T-cell (primary cell): ENCODE data around the gene RFXAP. TPM values are rescaled to one million over a fixed set of nuclear protein-coding genes. Genes with fewer than 3 reads are reported as not detected.

Source experiments
- ATAC-seq, 4 experiments: fragments of 200-7000 bp in 3 of 4; fragments of 150-1000 bp in 1 of 4; cut with Tn5 transposase; replicated peaks in 1 of 4; 1 replicate in 3 of 4; 2 replicates in 1 of 4; pipeline ENCODE4 v1.10.0; 2021; ENCODE audit warnings: moderate library complexity in 3 of 4, mild to moderate bottlenecking in 2 of 4, moderate number of reproducible peaks in 1 of 4
- CTCF ChIA-PET, 2 donors: fragments of 300-600 bp; sonication (Branson Sonifier 250); formaldehyde crosslinking; loops; one replicate each; lab custom pipeline; 2022; ENCODE audit warnings: antibody characterized with exemption in 2 of 2; lab: Charles Lee
- POLR2A ChIA-PET, 2 donors: fragments of 300-600 bp; sonication (Branson Sonifier 250); formaldehyde crosslinking; loops; one replicate each; lab custom pipeline; 2022; ENCODE audit warnings: antibody characterized with exemption in 2 of 2; lab: Charles Lee
- DNase-seq, 35 experiments: peaks; one replicate each; pipeline versions ENCODE4 v3.0.0 to v3.0.0-alpha.2; 2013 to 2023
- H3K27ac ChIP-seq: one replicate; pipeline ENCODE4 v1.5.1; 2013; ENCODE audit warnings: low read length
- H3K27me3 ChIP-seq, 2 experiments: replicated peaks in 1 of 2; 1 replicate in 1 of 2; 2 replicates in 1 of 2; pipeline versions ENCODE4 v1.6.1 to v1.7.0; 2013; ENCODE audit warnings: low read length in 1 of 2, mixed read lengths in 1 of 2; ENCODE audit not compliant: control insufficient read depth in 2 of 2, insufficient read depth in 2 of 2; ENCODE audit errors: extremely low read depth in 1 of 2
- H3K36me3 ChIP-seq, 2 donors: 1 replicate in 1 of 2; 2 replicates in 1 of 2; pipeline versions ENCODE4 v1.6.1 to v1.7.0; 2013; ENCODE audit warnings: low read length in 1 of 2; ENCODE audit not compliant: control insufficient read depth in 2 of 2, insufficient read depth in 1 of 2; ENCODE audit errors: extremely low read depth in 1 of 2
- H3K4me1 ChIP-seq, 2 experiments: 1 replicate in 1 of 2; 2 replicates in 1 of 2; pipeline versions ENCODE4 v1.6.1 to v1.7.0; 2013; ENCODE audit warnings: low read length in 2 of 2, mixed read lengths in 1 of 2; ENCODE audit not compliant: insufficient read depth in 2 of 2, control insufficient read depth in 1 of 2; ENCODE audit errors: extremely low read depth in 1 of 2
- H3K4me3 ChIP-seq, 2 donors: 1 replicate in 1 of 2; 2 replicates in 1 of 2; pipeline versions ENCODE4 v1.5.1 to v1.7.0; 2013; ENCODE audit warnings: mild to moderate bottlenecking in 2 of 2, low read length in 1 of 2, moderate library complexity in 1 of 2; ENCODE audit not compliant: control insufficient read depth in 1 of 2; ENCODE audit errors: extremely low read depth in 1 of 2
- H3K9me3 ChIP-seq: 2 replicates; pipeline ENCODE4 v1.7.0; 2013
- H3K27ac Mint-ChIP-seq, 2 donors: one replicate each; pipeline ENCODE4 v1.8.0; 2020 to 2021; ENCODE audit warnings: mild to moderate bottlenecking in 2 of 2, mixed read lengths in 2 of 2
- H3K27me3 Mint-ChIP-seq, 2 donors: one replicate each; pipeline ENCODE4 v1.8.0; 2021 to 2022; ENCODE audit warnings: mixed read lengths in 2 of 2
- H3K36me3 Mint-ChIP-seq: one replicate; pipeline ENCODE4 v1.8.0; 2021; ENCODE audit warnings: mixed read lengths
- H3K4me1 Mint-ChIP-seq, 3 donors: one replicate each; pipeline ENCODE4 v1.8.0; 2020 to 2022; ENCODE audit warnings: mixed read lengths in 3 of 3, mild to moderate bottlenecking in 1 of 3
- H3K4me3 Mint-ChIP-seq, 3 donors: one replicate each; pipeline ENCODE4 v1.8.0; 2020 to 2022; ENCODE audit warnings: mild to moderate bottlenecking in 3 of 3, mixed read lengths in 3 of 3, moderate library complexity in 3 of 3
- H3K9me3 Mint-ChIP-seq, 3 donors: one replicate each; pipeline ENCODE4 v1.8.0; 2020 to 2022; ENCODE audit warnings: mixed read lengths in 3 of 3
- WGBS: methylation state at CpG from one replicate; pipeline ENCODE4 v1.1.5; 2013; ENCODE audit warnings: missing lambda C conversion rate; ENCODE audit not compliant: insufficient coverage; 5-methylcytosine and 5-hydroxymethylcytosine counted together
- total RNA-seq, 35 experiments: library from RNA in 6 of 35; stranded (reverse) in 6 of 35; fragments of 120-200 nt in 1 of 35; gene quantifications; one replicate each; pipeline versions ENCODE4 v1.2.1 to v1.2.4 and lab custom pipeline; 2013 to 2026

Gene RFXAP
- total RNA-seq, 5 donors from 2014 or later (not counting 1 experiment from before 2014, with no cell fraction given) = 6.5 to 13.4 (median 9.0) TPM

DNA sequence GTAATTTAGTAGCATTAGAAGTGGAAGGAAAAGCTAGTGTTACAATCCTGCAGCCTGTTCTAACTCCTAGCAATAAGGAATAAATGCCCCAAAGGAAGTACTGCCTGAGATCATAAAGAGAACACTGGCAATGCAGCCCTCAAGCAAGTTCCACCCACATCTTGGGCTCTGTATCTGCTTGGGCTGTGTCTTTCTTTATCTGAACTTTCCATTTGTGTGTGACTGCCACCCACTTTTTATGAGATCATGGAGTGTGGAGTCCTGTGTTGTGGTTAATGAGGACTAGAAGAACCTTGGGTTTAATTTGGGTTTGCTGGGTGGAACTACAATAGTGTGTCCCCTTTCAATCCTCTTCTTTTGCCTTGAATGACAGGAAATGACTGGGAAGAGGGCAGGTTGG, 38.2 kb downstream of the RFXAP start:
- no peak overlapping the region for H3K27ac ChIP-seq
- Mint-ChIP-seq H3K4me1 (peaks cover 0 to 9% (median 2%) of the 10 kb centered on the region in 3 donors), H3K27me3 (peaks cover 24 to 28% of the 10 kb centered on the region in 2 donors), H3K36me3 (no peaks in the 10 kb centered on the region), H3K9me3 (no peaks in the 10 kb centered on the region), H3K27ac (no peak overlapping the region), H3K4me3 (no peak overlapping the region)
- H3K36me3 ChIP-seq = no peaks in the 10 kb centered on the region
- no peak for ATAC-seq
- H3K27me3 ChIP-seq = peaks cover 0 to 24% of the 10 kb centered on the region in 2 experiments
- DNase-seq = no peak
- ChIA-PET POLR2A (no interaction called here), CTCF (no interaction called here)
- no peaks in the 10 kb centered on the region for H3K9me3 ChIP-seq
- H3K4me3 ChIP-seq = no peak overlapping the region
- no peaks in the 10 kb centered on the region for H3K4me1 ChIP-seq

DNA sequence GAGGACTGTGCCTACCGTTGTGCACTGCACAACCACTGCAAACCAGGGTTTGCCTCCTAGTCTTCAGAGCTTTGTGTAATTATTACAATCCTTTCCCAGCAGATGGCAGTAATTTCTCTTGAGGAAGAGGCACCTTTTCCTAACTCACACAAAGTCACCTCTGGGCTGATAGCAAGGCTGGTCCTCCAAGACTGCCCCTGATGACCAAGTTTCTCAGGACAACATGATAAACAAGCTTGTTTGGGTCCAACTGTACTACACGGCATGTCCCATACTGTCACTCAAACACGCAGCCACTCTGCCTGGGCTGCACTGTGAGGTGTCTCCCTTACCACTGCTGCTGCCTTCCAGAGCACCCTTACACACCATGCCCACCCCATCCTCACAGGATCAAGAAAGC, 39.3 kb downstream of the RFXAP start:
- H3K9me3 ChIP-seq = no peaks in the 10 kb centered on the region
- peaks cover 0 to 24% of the 10 kb centered on the region in 2 experiments for H3K27me3 ChIP-seq
- peaks cover 0 to 10% (median 6%) of the 10 kb centered on the region in 3 donors for H3K4me1 Mint-ChIP-seq
- no peak overlapping the region for H3K4me3 ChIP-seq
- H3K27ac Mint-ChIP-seq = no peak overlapping the region
- H3K27ac ChIP-seq = no peak overlapping the region
- WGBS = 50% methylated on average over 3 of the region's 3 CpGs
- ATAC-seq (no peak), DNase-seq (peak in 1 of 35 experiments; percentile 11)
- H3K27me3 Mint-ChIP-seq = peaks cover 32 to 34% of the 10 kb centered on the region in 2 donors
- H3K4me1 ChIP-seq = no peaks in the 10 kb centered on the region
- ChIA-PET CTCF (interaction anchor here in 1 of 2 donors (1.4 kb wide), 1 partner anchor 123 kb away, joined by 3 read pairs; no protein-coding TSS in a partner anchor), POLR2A (no interaction called here)
- H3K36me3 ChIP-seq = no peaks in the 10 kb centered on the region
- H3K36me3 Mint-ChIP-seq = no peaks in the 10 kb centered on the region
- H3K9me3 Mint-ChIP-seq = no peaks in the 10 kb centered on the region
- H3K4me3 Mint-ChIP-seq = no peak overlapping the region

DNA sequence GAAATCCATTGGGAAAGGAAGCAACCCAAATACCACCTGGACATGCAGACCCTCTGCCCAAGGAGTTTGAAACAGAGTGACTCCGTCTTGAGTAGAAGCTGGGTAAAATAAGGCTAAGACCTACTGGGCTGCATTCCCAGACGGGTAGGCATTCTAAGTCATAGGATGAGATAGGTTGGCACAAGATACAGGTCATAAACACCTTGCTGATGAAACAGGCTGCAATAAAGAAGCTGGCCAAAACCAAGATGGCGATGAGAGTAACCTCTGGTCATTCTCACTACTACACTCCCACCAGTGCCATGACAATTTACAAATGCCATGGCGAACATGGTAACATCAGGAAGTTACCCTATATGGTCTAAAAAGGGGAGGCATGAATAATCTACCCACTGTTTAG, 40.2 kb downstream of the RFXAP start:
- ATAC-seq (no peak), DNase-seq (no peak)
- ChIA-PET POLR2A (no interaction called here), CTCF (interaction anchor here in 1 of 2 donors (1.4 kb wide), 1 partner anchor 122 kb away, joined by 3 read pairs; no protein-coding TSS in a partner anchor)
- Mint-ChIP-seq H3K27me3 (peaks cover 32 to 39% of the 10 kb centered on the region in 2 donors), H3K4me3 (no peak overlapping the region), H3K27ac (no peak overlapping the region), H3K36me3 (no peaks in the 10 kb centered on the region), H3K4me1 (peaks cover 0 to 10% (median 6%) of the 10 kb centered on the region in 3 donors), H3K9me3 (no peaks in the 10 kb centered on the region)
- no CpG with 5 or more reads among the region's 4 CpGs for WGBS
- H3K9me3 ChIP-seq = no peaks in the 10 kb centered on the region
- peaks cover 0 to 18% of the 10 kb centered on the region in 2 experiments for H3K27me3 ChIP-seq
- H3K27ac ChIP-seq = no peak overlapping the region
- no peaks in the 10 kb centered on the region for H3K36me3 ChIP-seq
- H3K4me3 ChIP-seq = no peak overlapping the region
- no peaks in the 10 kb centered on the region for H3K4me1 ChIP-seq

DNA sequence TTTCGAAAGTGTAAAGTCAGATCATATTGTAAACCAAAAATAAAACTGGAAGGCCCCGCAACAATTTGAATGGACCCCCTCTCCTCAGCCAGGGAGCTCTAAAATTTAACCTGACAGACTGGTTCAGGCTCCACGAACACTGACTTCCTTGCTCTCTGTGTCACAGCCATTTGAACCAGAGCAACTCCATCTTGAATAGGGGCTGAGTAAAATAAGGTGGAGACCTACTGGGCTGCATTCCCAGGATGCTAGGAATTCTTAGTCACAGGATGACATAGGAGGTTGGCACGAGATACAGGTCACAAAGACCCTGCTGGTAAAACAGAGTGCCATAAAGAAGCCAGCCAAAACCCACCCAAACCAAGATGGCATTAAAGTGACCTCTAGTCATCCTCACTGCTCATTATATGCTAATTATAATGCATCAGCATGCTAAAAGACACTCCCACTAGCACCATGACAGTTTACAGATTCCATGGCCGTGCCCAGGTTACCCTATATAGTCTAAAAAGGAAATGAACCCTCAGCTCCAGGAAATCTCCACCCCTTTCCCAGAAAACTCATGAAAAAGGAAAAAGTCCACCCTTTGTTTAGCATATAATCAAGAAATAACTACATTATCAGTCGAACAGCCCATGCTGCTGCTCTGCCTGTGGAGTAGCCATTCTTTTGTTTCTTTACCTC, 43.1 kb downstream of the RFXAP start:
- WGBS = 52% methylated on average over 2 of the region's 6 CpGs
- ATAC-seq (no peak), DNase-seq (no peak)
- no peak overlapping the region for H3K4me3 Mint-ChIP-seq
- CTCF ChIA-PET = interaction anchor here in 1 of 2 donors (0.7 kb wide), 1 partner anchor 101 kb away, joined by 3 read pairs; no protein-coding TSS in a partner anchor
- H3K27ac Mint-ChIP-seq = no peak overlapping the region
- Histone ChIP-seq H3K4me3 (no peak overlapping the region), H3K4me1 (no peaks in the 10 kb centered on the region), H3K27ac (no peak overlapping the region), H3K9me3 (no peaks in the 10 kb centered on the region), H3K27me3 (peaks cover 0 to 8% of the 10 kb centered on the region in 2 experiments), H3K36me3 (no peaks in the 10 kb centered on the region)
- no peaks in the 10 kb centered on the region for H3K36me3 Mint-ChIP-seq
- H3K27me3 Mint-ChIP-seq = peaks cover 42 to 48% of the 10 kb centered on the region in 2 donors
- POLR2A ChIA-PET = no interaction called here
- no peaks in the 10 kb centered on the region for H3K9me3 Mint-ChIP-seq
- peaks cover 0 to 9% (median 6%) of the 10 kb centered on the region in 3 donors for H3K4me1 Mint-ChIP-seq

DNA sequence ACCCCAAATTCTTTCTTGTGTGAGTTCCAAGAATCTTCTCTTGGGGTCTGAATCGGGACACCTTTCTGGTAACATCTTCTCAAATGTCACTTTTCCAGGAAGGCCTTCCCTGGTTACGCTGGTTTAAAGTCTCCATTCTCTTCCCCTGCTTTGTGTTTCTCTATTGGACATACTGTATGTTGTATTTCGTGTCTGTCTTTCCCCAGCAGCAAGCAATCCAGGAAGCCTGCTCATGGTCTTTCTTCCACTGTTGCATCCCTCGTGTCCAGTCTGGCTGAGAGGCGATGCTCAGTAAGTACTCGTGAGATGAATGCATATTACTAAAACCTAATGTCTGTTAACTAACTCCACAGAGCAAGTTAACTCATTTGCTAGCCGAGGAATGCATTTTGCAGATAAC, 43.7 kb downstream of the RFXAP start:
- H3K27ac ChIP-seq = no peak overlapping the region
- H3K9me3 ChIP-seq = no peaks in the 10 kb centered on the region
- Mint-ChIP-seq H3K4me1 (peaks cover 0 to 6% (median 6%) of the 10 kb centered on the region in 3 donors), H3K27me3 (peaks cover 39 to 50% of the 10 kb centered on the region in 2 donors), H3K4me3 (no peak overlapping the region), H3K36me3 (no peaks in the 10 kb centered on the region), H3K27ac (no peak overlapping the region), H3K9me3 (no peaks in the 10 kb centered on the region)
- ChIA-PET POLR2A (no interaction called here), CTCF (no interaction called here)
- H3K36me3 ChIP-seq = no peaks in the 10 kb centered on the region
- H3K4me3 ChIP-seq = no peak overlapping the region
- peaks cover 0 to 8% of the 10 kb centered on the region in 2 experiments for H3K27me3 ChIP-seq
- no peak for DNase-seq
- ATAC-seq = no peak
- H3K4me1 ChIP-seq = no peaks in the 10 kb centered on the region
- 74% methylated on average over 2 of the region's 7 CpGs for WGBS

DNA sequence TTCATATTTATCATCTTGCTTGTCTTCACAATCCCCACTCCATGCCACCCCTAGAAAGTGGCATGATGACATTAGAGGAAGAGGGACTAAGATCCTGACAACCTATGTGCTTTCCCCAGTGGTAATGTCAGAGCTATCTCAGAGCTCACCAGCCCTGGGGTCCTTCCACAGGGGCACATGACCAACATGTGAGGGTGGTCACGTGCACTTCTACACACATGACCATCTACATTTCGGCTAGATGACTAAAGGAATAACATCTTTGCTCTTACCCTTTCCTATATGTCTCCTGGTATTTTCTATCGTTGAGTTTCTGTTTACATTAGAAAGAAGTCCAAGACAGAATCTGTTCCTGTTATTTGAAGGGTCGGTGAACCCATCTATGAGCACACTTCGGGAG, 46.2 kb downstream of the RFXAP start:
- Histone ChIP-seq H3K36me3 (no peaks in the 10 kb centered on the region), H3K27ac (no peak overlapping the region), H3K9me3 (no peaks in the 10 kb centered on the region), H3K4me1 (no peaks in the 10 kb centered on the region), H3K27me3 (peaks cover 0 to 3% of the 10 kb centered on the region in 2 experiments), H3K4me3 (no peak overlapping the region)
- Mint-ChIP-seq H3K4me3 (no peak overlapping the region), H3K36me3 (no peaks in the 10 kb centered on the region), H3K9me3 (no peaks in the 10 kb centered on the region), H3K4me1 (peaks cover 0 to 6% (median 6%) of the 10 kb centered on the region in 3 donors), H3K27me3 (peaks cover 33 to 45% of the 10 kb centered on the region in 2 donors), H3K27ac (no peak overlapping the region)
- ChIA-PET POLR2A (no interaction called here), CTCF (no interaction called here)
- 84% methylated on average over 3 of the region's 5 CpGs for WGBS
- ATAC-seq = no peak
- DNase-seq = no peak
